ENCODE measurements around the gene PITPNC1. TPM values are rescaled to one million over a fixed set of nuclear protein-coding genes. Genes with fewer than 3 reads are reported as not detected.
"Not testable (repeated sequence)": the region's sequence is repeated elsewhere in the genome, so short reads cannot be mapped to it uniquely, and the experiment has no call there.

PITPNC1 gene
- total RNA-seq, 6 donors from 2014 or later, result 8.5 to 23.3 (median 13.7) TPM

GRCh38 chr17:67336859-67337258 is 40.2 kb upstream of the PITPNC1 start:
- Histone ChIP-seq H3K9me3 (no peaks in the 10 kb centered on the region), H3K36me3 (peaks cover 2 to 29% (median 15%) of the 10 kb centered on the region in 4 donors), H3K4me3 (no peak overlapping the region), H3K27ac (no peak overlapping the region), H3K4me1 (peaks cover 0 to 5% (median 0%) of the 10 kb centered on the region in 4 donors), H3K27me3 (no peaks in the 10 kb centered on the region)
- 88 to 93% methylated on average over 12 of the region's 12 CpGs for WGBS, 2 donors
- DNase-seq, result no peak
- no peak for ATAC-seq (ENCODE audit: low FRiP score in 2 of 2)
- no peak for TF ChIP-seq POLR2AphosphoS5 (IDR thresholded peaks at IDR 0.05)
- TF ChIP-seq, protein P1, sequence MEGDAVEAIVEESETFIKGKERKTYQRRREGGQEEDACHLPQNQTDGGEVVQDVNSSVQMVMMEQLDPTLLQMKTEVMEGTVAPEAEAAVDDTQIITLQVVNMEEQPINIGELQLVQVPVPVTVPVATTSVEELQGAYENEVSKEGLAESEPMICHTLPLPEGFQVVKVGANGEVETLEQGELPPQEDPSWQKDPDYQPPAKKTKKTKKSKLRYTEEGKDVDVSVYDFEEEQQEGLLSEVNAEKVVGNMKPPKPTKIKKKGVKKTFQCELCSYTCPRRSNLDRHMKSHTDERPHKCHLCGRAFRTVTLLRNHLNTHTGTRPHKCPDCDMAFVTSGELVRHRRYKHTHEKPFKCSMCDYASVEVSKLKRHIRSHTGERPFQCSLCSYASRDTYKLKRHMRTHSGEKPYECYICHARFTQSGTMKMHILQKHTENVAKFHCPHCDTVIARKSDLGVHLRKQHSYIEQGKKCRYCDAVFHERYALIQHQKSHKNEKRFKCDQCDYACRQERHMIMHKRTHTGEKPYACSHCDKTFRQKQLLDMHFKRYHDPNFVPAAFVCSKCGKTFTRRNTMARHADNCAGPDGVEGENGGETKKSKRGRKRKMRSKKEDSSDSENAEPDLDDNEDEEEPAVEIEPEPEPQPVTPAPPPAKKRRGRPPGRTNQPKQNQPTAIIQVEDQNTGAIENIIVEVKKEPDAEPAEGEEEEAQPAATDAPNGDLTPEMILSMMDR (IDR thresholded peaks at IDR 0.05), result no peak
- TF ChIP-seq EP300 (IDR thresholded peaks at IDR 0.05), result no peak
- no peak for TF ChIP-seq POLR2A (IDR thresholded peaks at IDR 0.05)

- not testable (repeated sequence) for H3K27me3 ChIP-seq; H3K27ac ChIP-seq; H3K9me3 ChIP-seq; H3K4me3 ChIP-seq; DNase-seq; H3K4me1 ChIP-seq; ATAC-seq (ENCODE audit: low FRiP score in 2 of 2)
- H3K36me3 ChIP-seq, result peaks cover 6 to 44% (median 26%) of the 10 kb centered on the region in 4 donors
- 93 to 94% methylated on average over 7 of the region's 7 CpGs for WGBS, 2 donors
Observed at GRCh38 chr17:67338353-67338752, 38.7 kb upstream of the PITPNC1 start.

DNA sequence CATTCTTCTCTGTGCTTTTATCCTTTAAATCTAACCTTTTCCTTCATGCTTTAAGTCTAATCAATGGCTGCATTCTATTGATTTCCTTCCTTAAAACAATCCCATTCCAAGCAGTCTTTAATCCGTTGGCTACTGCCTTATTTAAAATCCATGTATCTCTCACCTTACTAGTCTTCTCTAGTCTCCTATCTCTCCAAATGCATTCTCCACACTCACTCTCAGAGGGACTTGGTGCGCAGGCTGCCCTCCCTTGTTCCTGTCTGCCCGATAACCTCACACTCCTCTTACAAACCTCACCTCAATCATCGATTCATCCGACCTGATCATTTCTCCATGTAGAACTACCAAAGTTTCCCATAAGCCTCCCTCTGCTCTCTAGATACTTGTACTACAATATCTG is 33.8 kb upstream of the PITPNC1 start:
- Histone ChIP-seq H3K4me3 (no peak overlapping the region), H3K4me1 (no peaks in the 10 kb centered on the region), H3K27ac (no peak overlapping the region), H3K9me3 (no peaks in the 10 kb centered on the region), H3K27me3 (no peaks in the 10 kb centered on the region), H3K36me3 (peaks cover 45 to 93% (median 69%) of the 10 kb centered on the region in 4 donors)
- ATAC-seq (ENCODE audit: low FRiP score in 2 of 2), result no peak
- 91 to 98% methylated on average over 5 of the region's 5 CpGs for WGBS, 2 donors
- DNase-seq, result no peak
- TF ChIP-seq POLR2A (IDR thresholded peaks at IDR 0.05) (no peak), EP300 (IDR thresholded peaks at IDR 0.05) (no peak), POLR2AphosphoS5 (IDR thresholded peaks at IDR 0.05) (no peak)
- TF ChIP-seq, protein P1 (IDR thresholded peaks at IDR 0.05), result no peak

GRCh38 chr17:67347826-67348225 is 29.3 kb upstream of the PITPNC1 start:
- H3K9me3 ChIP-seq, result no peaks in the 10 kb centered on the region
- ATAC-seq (ENCODE audit: low FRiP score in 2 of 2), result no peak

GRCh38 chr17:67349420-67349819 is 27.7 kb upstream of the PITPNC1 start:
- peaks cover 41 to 97% (median 60%) of the 10 kb centered on the region in 4 donors for H3K36me3 ChIP-seq
- H3K4me1 ChIP-seq, result peaks cover 0 to 16% (median 5%) of the 10 kb centered on the region in 4 donors
- TF ChIP-seq, protein P1 (IDR thresholded peaks at IDR 0.05), result no peak
- TF ChIP-seq EP300 (IDR thresholded peaks at IDR 0.05) (no peak), POLR2A (IDR thresholded peaks at IDR 0.05) (no peak), POLR2AphosphoS5 (IDR thresholded peaks at IDR 0.05) (no peak)
- H3K4me3 ChIP-seq, result no peak overlapping the region
- no peaks in the 10 kb centered on the region for H3K27me3 ChIP-seq
- H3K9me3 ChIP-seq, result no peaks in the 10 kb centered on the region
- WGBS, 2 donors, result 91 to 98% methylated on average over 1 of the region's 1 CpG
- ATAC-seq (ENCODE audit: low FRiP score in 2 of 2), result no peak
- DNase-seq, result no peak
- no peak overlapping the region for H3K27ac ChIP-seq

More at GRCh38 chr17:67347826-67348225, 29.3 kb upstream of the PITPNC1 start:
- Histone ChIP-seq H3K27ac (no peak overlapping the region), H3K4me1 (peaks cover 0 to 4% (median 2%) of the 10 kb centered on the region in 4 donors), H3K27me3 (no peaks in the 10 kb centered on the region), H3K4me3 (no peak overlapping the region), H3K36me3 (peaks cover 50 to 98% (median 68%) of the 10 kb centered on the region in 4 donors)
- WGBS, 2 donors, result 96 to 98% methylated on average over 3 of the region's 3 CpGs
- no peak for DNase-seq
- TF ChIP-seq POLR2AphosphoS5 (IDR thresholded peaks at IDR 0.05) (no peak), EP300 (IDR thresholded peaks at IDR 0.05) (no peak), POLR2A (IDR thresholded peaks at IDR 0.05) (no peak)
- TF ChIP-seq, protein P1 (IDR thresholded peaks at IDR 0.05), result no peak

Data from upper lobe of left lung (tissue), 6 donors.